OCI-LY3 (cell line): ENCODE results near the gene IPCEF1.
"Not testable (repeated sequence)": the region's sequence is repeated elsewhere in the genome, so short reads cannot be mapped to it uniquely, and the experiment has no call there.

Experiments used
- H2AFZ ChIP-seq: fragments of 200-600, 300-600 bp; shearing (Covaris generic); 2 replicates; pipeline ENCODE4 v1.6.0; 2014; ENCODE audit warnings: antibody characterized with exemption, low read depth, low read length
- H3K27ac ChIP-seq: fragments of 200-600, 300-600 bp; sonication (generic); 2 replicates; pipeline ENCODE4 v1.5.1; 2014; ENCODE audit warnings: mild to moderate bottlenecking, low read length, moderate library complexity, mixed read lengths
- H3K27me3 ChIP-seq: fragments of 200-600, 300-600 bp; sonication (generic); 2 replicates; pipeline ENCODE4 v1.6.1; 2014; ENCODE audit warnings: low read depth, low read length, mixed read lengths
- H3K36me3 ChIP-seq: fragments of 200-600, 300-600 bp; sonication (generic); replicated peaks from 2 replicates; pipeline ENCODE3; 2014; ENCODE audit warnings: low read depth, low read length, mixed read lengths
- H3K4me1 ChIP-seq: fragments of 300-600, 200-600 bp; sonication (generic); 2 replicates; pipeline ENCODE4 v1.6.1; 2014; ENCODE audit warnings: low read length, mixed read lengths
- H3K4me2 ChIP-seq: fragments of 200-600, 300-600 bp; sonication (generic); 2 replicates; pipeline ENCODE4 v1.6.1; 2014; ENCODE audit warnings: low read length, mixed read lengths
- H3K4me3 ChIP-seq: fragments of 300-600, 200-600 bp; sonication (generic); 2 replicates; pipeline ENCODE4 v1.5.1; 2014; ENCODE audit warnings: antibody characterized with exemption, mild to moderate bottlenecking, low read length, moderate library complexity
- H3K79me2 ChIP-seq: fragments of 300-600, 200-600 bp; shearing (Covaris generic); 2 replicates; pipeline ENCODE4 v1.6.1; 2014; ENCODE audit warnings: mild to moderate bottlenecking, low read length, mixed read lengths
- H3K9ac ChIP-seq: fragments of 300-600, 200-600 bp; shearing (Covaris generic); 2 replicates; pipeline ENCODE4 v1.6.0; 2014; ENCODE audit warnings: mild to moderate bottlenecking, low read length, moderate library complexity
- H3K9me3 ChIP-seq: fragments of 200-600, 300-600 bp; shearing (Covaris generic); 2 replicates; pipeline ENCODE4 v1.6.1; 2014; ENCODE audit warnings: low read length, mixed read lengths; ENCODE audit not compliant: insufficient read depth
- H4K20me1 ChIP-seq: fragments of 200-600, 300-600 bp; sonication (generic); 2 replicates; pipeline ENCODE4 v1.6.1; 2016; ENCODE audit warnings: low read length, mixed read lengths; ENCODE audit not compliant: insufficient read depth
- CTCF ChIP-seq: fragments of 200-600, 300-600 bp; sonication (generic); IDR thresholded peaks from 2 replicates; pipeline ENCODE4 v1.5.1; 2014; ENCODE audit warnings: antibody characterized with exemption, low read length, low read depth
- EZH2phosphoT487 ChIP-seq: fragments of 200-600 bp; shearing (Covaris generic); IDR thresholded peaks from 2 replicates; pipeline ENCODE4 v1.6.1; 2018; ENCODE audit warnings: antibody characterized with exemption, mixed run types, low read depth

Gene IPCEF1

GRCh38 chr6:154341336-154341735, 15.3 kb downstream of the IPCEF1 start:
- TF ChIP-seq EZH2phosphoT487, result no peak
- TF ChIP-seq CTCF, result no peak
- Histone ChIP-seq H3K4me1 (no peaks in the 10 kb centered on the region), H3K9me3 (no peaks in the 10 kb centered on the region), H4K20me1 (no peaks in the 10 kb centered on the region), H3K4me3 (no peak overlapping the region), H3K27me3 (peaks cover 31% of the 10 kb centered on the region; the same call in 1 of the 2 replicates), H3K4me2 (no peak overlapping the region), H3K9ac (no peak overlapping the region), H3K79me2 (no peaks in the 10 kb centered on the region), H3K27ac (no peak overlapping the region), H3K36me3 (no peaks in the 10 kb centered on the region), H2AFZ (no peak overlapping the region)

GRCh38 chr6:154337406-154338005, 19.1 kb downstream of the IPCEF1 start:
- Histone ChIP-seq H4K20me1 (no peaks in the 10 kb centered on the region), H3K27me3 (peaks cover 24% of the 10 kb centered on the region; the same call in 1 of the 2 replicates), H3K4me2 (no peak overlapping the region)

GRCh38 chr6:154334147-154334546, 22.5 kb downstream of the IPCEF1 start:
- H3K9ac ChIP-seq, H3K36me3 ChIP-seq, H3K79me2 ChIP-seq, H4K20me1 ChIP-seq, H3K27ac ChIP-seq, H3K9me3 ChIP-seq, H3K4me3 ChIP-seq, H3K4me2 ChIP-seq, H2AFZ ChIP-seq: not testable (repeated sequence)
- H3K27me3 ChIP-seq, result peaks cover 16% of the 10 kb centered on the region; the same call in 1 of the 2 replicates
- H3K4me1 ChIP-seq, result peaks cover 18% of the 10 kb centered on the region

More at GRCh38 chr6:154337406-154338005, 19.1 kb downstream of the IPCEF1 start:
- Histone ChIP-seq H3K9me3 (no peaks in the 10 kb centered on the region), H3K36me3 (no peaks in the 10 kb centered on the region), H3K9ac (no peak overlapping the region), H3K4me3 (no peak overlapping the region), H2AFZ (no peak overlapping the region), H3K4me1 (peaks cover 10% of the 10 kb centered on the region), H3K79me2 (no peaks in the 10 kb centered on the region), H3K27ac (no peak overlapping the region)
- no peak for TF ChIP-seq CTCF
- TF ChIP-seq EZH2phosphoT487, result no peak

GRCh38 chr6:154331750-154332149, 24.9 kb downstream of the IPCEF1 start:
- Histone ChIP-seq H3K4me1 (peaks cover 18% of the 10 kb centered on the region), H3K9me3 (no peaks in the 10 kb centered on the region), H4K20me1 (no peaks in the 10 kb centered on the region), H3K79me2 (no peaks in the 10 kb centered on the region), H3K4me2 (no peak overlapping the region), H2AFZ (no peak overlapping the region), H3K27me3 (peaks cover 8% of the 10 kb centered on the region; the same call in 1 of the 2 replicates), H3K4me3 (no peak overlapping the region), H3K9ac (no peak overlapping the region), H3K27ac (no peak overlapping the region), H3K36me3 (no peaks in the 10 kb centered on the region)
- TF ChIP-seq EZH2phosphoT487 (no peak), CTCF (no peak)
